Nephron progenitor cell (in vitro differentiated cells): ENCODE data around the gene LYG1.
"Not testable (repeated sequence)": the region's sequence is repeated elsewhere in the genome, so short reads cannot be mapped to it uniquely, and the experiment has no call there.

Source experiments
- DNase-seq: peaks from one replicate; pipeline ENCODE4 v3.0.0; 2021
- H3K27ac Mint-ChIP-seq: 2 replicates; pipeline ENCODE4 v1.8.0; 2021; ENCODE audit warnings: mild to moderate bottlenecking, moderate library complexity, mixed read lengths
- H3K27me3 Mint-ChIP-seq: 2 replicates; pipeline ENCODE4 v1.8.0; 2021; ENCODE audit warnings: mild to moderate bottlenecking, low read depth, mixed read lengths; ENCODE audit not compliant: poor library complexity
- H3K36me3 Mint-ChIP-seq: 2 replicates; pipeline ENCODE4 v1.8.0; 2021; ENCODE audit warnings: low read depth, mixed read lengths
- H3K4me1 Mint-ChIP-seq: 2 replicates; pipeline ENCODE4 v1.8.0; 2021; ENCODE audit warnings: mixed read lengths
- H3K4me3 Mint-ChIP-seq: 2 replicates; pipeline ENCODE4 v1.8.0; 2021; ENCODE audit warnings: mild to moderate bottlenecking, moderate library complexity, mixed read lengths
- H3K9me3 Mint-ChIP-seq: 2 replicates; pipeline ENCODE4 v1.8.0; 2021; ENCODE audit warnings: mild to moderate bottlenecking, moderate library complexity, mixed read lengths
- CTCF ChIP-seq: fragments of 200-600 bp; sonication (generic); IDR thresholded peaks from 2 replicates; pipeline ENCODE4 v1.5.0; 2021; ENCODE audit warnings: antibody characterized with exemption

LYG1 gene

GRCh38 chr2:99278793-99279291, 22.2 kb downstream of the LYG1 start:
- no peak for DNase-seq
- H3K27me3 Mint-ChIP-seq: peaks cover 12% of the 10 kb centered on the region
- peaks cover 54% of the 10 kb centered on the region for H3K36me3 Mint-ChIP-seq
- no peak overlapping the region for H3K4me3 Mint-ChIP-seq
- peaks cover 31% of the 10 kb centered on the region for H3K9me3 Mint-ChIP-seq
- no peak overlapping the region for H3K27ac Mint-ChIP-seq
- no peaks in the 10 kb centered on the region for H3K4me1 Mint-ChIP-seq
- no peak for TF ChIP-seq CTCF

- Mint-ChIP-seq H3K36me3 (peaks cover 49% of the 10 kb centered on the region), H3K9me3 (peaks cover 31% of the 10 kb centered on the region), H3K27me3 (peaks cover 11% of the 10 kb centered on the region)
- DNase-seq, H3K4me1 Mint-ChIP-seq, H3K27ac Mint-ChIP-seq, H3K4me3 Mint-ChIP-seq: not testable (repeated sequence)
Measured at GRCh38 chr2:99278195-99278765, 22.7 kb downstream of the LYG1 start.

- no peak for DNase-seq
- H3K36me3 Mint-ChIP-seq: peaks cover 39% of the 10 kb centered on the region
- no peaks in the 10 kb centered on the region for H3K4me1 Mint-ChIP-seq
- TF ChIP-seq CTCF: no peak
- peaks cover 8% of the 10 kb centered on the region for H3K27me3 Mint-ChIP-seq
- H3K4me3 Mint-ChIP-seq: no peak overlapping the region
- no peak overlapping the region for H3K27ac Mint-ChIP-seq
- H3K9me3 Mint-ChIP-seq: peaks cover 43% of the 10 kb centered on the region
Measured at GRCh38 chr2:99275882-99276281, 25.1 kb downstream of the LYG1 start.

- Mint-ChIP-seq H3K27ac (no peak overlapping the region), H3K27me3 (peaks cover 3% of the 10 kb centered on the region), H3K4me1 (peaks cover 9% of the 10 kb centered on the region), H3K4me3 (no peak overlapping the region), H3K36me3 (peaks cover 6% of the 10 kb centered on the region), H3K9me3 (peaks cover 3% of the 10 kb centered on the region)
- no peak for TF ChIP-seq CTCF
- no peak for DNase-seq
Measured at GRCh38 chr2:99261242-99261641, 39.8 kb downstream of the LYG1 start.

GRCh38 chr2:99260184-99260583, 40.8 kb downstream of the LYG1 start:
- Mint-ChIP-seq H3K4me3 (no peak overlapping the region), H3K9me3 (peaks cover 3% of the 10 kb centered on the region), H3K27ac (no peak overlapping the region), H3K27me3 (peaks cover 3% of the 10 kb centered on the region), H3K36me3 (peaks cover 6% of the 10 kb centered on the region), H3K4me1 (peaks cover 9% of the 10 kb centered on the region)
- no peak for TF ChIP-seq CTCF
- DNase-seq: no peak

- DNase-seq: no peak
- TF ChIP-seq CTCF: no peak
- peaks cover 3% of the 10 kb centered on the region for H3K27me3 Mint-ChIP-seq
Measured at GRCh38 chr2:99259465-99259864, 41.5 kb downstream of the LYG1 start.

More at GRCh38 chr2:99259465-99259864, 41.5 kb downstream of the LYG1 start:
- H3K27ac Mint-ChIP-seq: no peak overlapping the region
- peaks cover 3% of the 10 kb centered on the region for H3K9me3 Mint-ChIP-seq
- H3K4me3 Mint-ChIP-seq: no peak overlapping the region
- H3K4me1 Mint-ChIP-seq: peaks cover 9% of the 10 kb centered on the region
- peaks cover 6% of the 10 kb centered on the region for H3K36me3 Mint-ChIP-seq
